ENCODE results near the gene CPLANE1. TPM values are rescaled to one million over a fixed set of nuclear protein-coding genes. Genes with fewer than 3 reads are reported as not detected.

Gene CPLANE1
- total and polyA plus RNA-seq, 2 of the 4 experiments (the other 2 are of a cell fraction) = 4.4 to 17.9 TPM

DNA sequence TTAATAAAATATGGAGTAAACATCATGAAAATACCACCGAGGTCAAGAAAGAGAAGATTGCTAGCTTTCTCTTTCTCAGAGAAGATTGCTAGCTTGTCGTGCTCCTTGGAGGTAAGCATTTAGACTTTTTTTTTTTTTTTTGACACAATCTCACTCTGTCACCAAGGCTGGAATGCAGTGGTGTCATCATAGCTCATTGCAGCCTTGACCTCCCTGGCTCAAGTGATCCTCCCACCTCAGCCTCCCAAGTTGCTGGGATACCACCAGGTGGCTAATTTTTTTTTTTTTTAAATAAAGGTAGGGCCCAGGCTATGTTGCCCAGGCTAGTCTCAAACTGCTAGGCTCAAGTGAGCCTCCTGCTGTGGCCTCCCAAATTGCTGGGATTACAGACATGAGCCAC is 26.3 kb upstream of the CPLANE1 start:
- Histone ChIP-seq H3K4ac (ENCODE audit: low read depth, low read length) (no peak overlapping the region), H4K91ac (ENCODE audit: insufficient read depth, low read depth, low read length) (no peak overlapping the region), H2BK5ac (ENCODE audit: low read depth, low read length, poor library complexity, severe bottlenecking) (no peak overlapping the region), H2AFZ (replicated peaks; ENCODE audit: low read length, poor library complexity) (no peak overlapping the region), H3K56ac (ENCODE audit: extremely low read depth, insufficient read depth, low read length) (no peak overlapping the region), H3K9me3 (ENCODE audit: control insufficient read depth, insufficient read depth, low read length) (peaks cover 7% of the 10 kb centered on the region), H2BK15ac (ENCODE audit: low read depth, low read length) (no peak overlapping the region), H3K27me3 (ENCODE audit: control insufficient read depth, insufficient read depth, low read length) (no peaks in the 10 kb centered on the region), H2BK20ac (ENCODE audit: low read depth, low read length) (no peak overlapping the region), H3K27ac (ENCODE audit: insufficient read depth, low read length) (no peak overlapping the region), H4K5ac (ENCODE audit: low read depth, low read length) (no peak overlapping the region), H2AK9ac (replicated peaks; ENCODE audit: low read depth, low read length, poor library complexity) (no peak overlapping the region), H3K14ac (replicated peaks; ENCODE audit: low read depth, low read length) (no peak overlapping the region), H2AK5ac (ENCODE audit: low read depth, low read length) (no peak overlapping the region), H3K36me3 (ENCODE audit: control insufficient read depth, insufficient read depth, low read length) (no peaks in the 10 kb centered on the region), H3K18ac (ENCODE audit: low read depth, low read length) (no peak overlapping the region), H3K4me2 (ENCODE audit: low read depth, low read length) (no peak overlapping the region), H3K9me1 (ENCODE audit: insufficient read depth, low read length) (no peaks in the 10 kb centered on the region), H3K79me1 (ENCODE audit: low read depth in 1 of 2, low read length in 2 of 2) (no peaks in the 10 kb centered on the region), H3K23ac (ENCODE audit: low read depth, low read length) (no peak overlapping the region), H2BK120ac (ENCODE audit: low read depth, low read length) (no peak overlapping the region), H3K9ac (ENCODE audit: low read depth, low read length) (no peak overlapping the region), H3K4me3 (ENCODE audit: insufficient read depth, low read depth, low read length) (no peak overlapping the region), H3K4me1 (ENCODE audit: control insufficient read depth, insufficient read depth, low read length) (no peaks in the 10 kb centered on the region), H4K8ac (ENCODE audit: low read depth in 2 of 2, low read length in 2 of 2) (no peak overlapping the region), H4K20me1 (ENCODE audit: insufficient read depth, low read length) (no peaks in the 10 kb centered on the region)
- intact Hi-C loops (cut with micrococcal nuclease) (no loop called here), dilution Hi-C loops (cut with HindIII; ENCODE audit: low sequenced_read_pairs, unreplicated experiment) (no loop called here), in situ Hi-C loops (cut with MboI; ENCODE audit: low sequenced_read_pairs) (no loop called here)
- no peak for ATAC-seq (ENCODE audit: low read depth)
- ChIA-PET CTCF (no interaction called here), POLR2A (ENCODE audit: unreplicated experiment) (no interaction called here)
- WGBS, 2 experiments (ENCODE audit: extremely low coverage in 2 of 2, insufficient read length in 1 of 2) = no CpG with 5 or more reads among the region's 2 CpGs
- no peak for DNase-seq
- BruUV-seq (replicated peaks) = no TSS peak
- TF ChIP-seq FOS (IDR thresholded peaks at IDR 0.05; ENCODE audit: low read depth, low read length) (no peak), MXI1 (IDR thresholded peaks at IDR 0.05; ENCODE audit: borderline replicate concordance, low read depth, low read length) (no peak), BHLHE40 (IDR thresholded peaks at IDR 0.05; ENCODE audit: low read depth, low read length) (no peak), NFE2L2 (IDR thresholded peaks at IDR 0.05; ENCODE audit: low read depth, low read length) (no peak), SMC3 (IDR thresholded peaks at IDR 0.05; ENCODE audit: low read depth, low read length) (no peak), MAZ (IDR thresholded peaks at IDR 0.05; ENCODE audit: borderline replicate concordance, low read depth, low read length) (no peak), CHD1 (IDR thresholded peaks at IDR 0.05; ENCODE audit: low read depth, low read length) (no peak), CEBPB (IDR thresholded peaks at IDR 0.05; ENCODE audit: low read depth, low read length) (no peak), RCOR1 (IDR thresholded peaks at IDR 0.05; ENCODE audit: insufficient replicate concordance, low read length) (no peak), RFX5 (IDR thresholded peaks at IDR 0.05; ENCODE audit: low read depth, low read length) (no peak), RAD21 (IDR thresholded peaks at IDR 0.05; ENCODE audit: low read length) (no peak), POLR2A (IDR thresholded peaks at IDR 0.05; ENCODE audit: low read depth, low read length) (no peak), MAFK (IDR thresholded peaks at IDR 0.05; ENCODE audit: low read depth, low read length) (no peak)
- TF ChIP-seq, protein P1, sequence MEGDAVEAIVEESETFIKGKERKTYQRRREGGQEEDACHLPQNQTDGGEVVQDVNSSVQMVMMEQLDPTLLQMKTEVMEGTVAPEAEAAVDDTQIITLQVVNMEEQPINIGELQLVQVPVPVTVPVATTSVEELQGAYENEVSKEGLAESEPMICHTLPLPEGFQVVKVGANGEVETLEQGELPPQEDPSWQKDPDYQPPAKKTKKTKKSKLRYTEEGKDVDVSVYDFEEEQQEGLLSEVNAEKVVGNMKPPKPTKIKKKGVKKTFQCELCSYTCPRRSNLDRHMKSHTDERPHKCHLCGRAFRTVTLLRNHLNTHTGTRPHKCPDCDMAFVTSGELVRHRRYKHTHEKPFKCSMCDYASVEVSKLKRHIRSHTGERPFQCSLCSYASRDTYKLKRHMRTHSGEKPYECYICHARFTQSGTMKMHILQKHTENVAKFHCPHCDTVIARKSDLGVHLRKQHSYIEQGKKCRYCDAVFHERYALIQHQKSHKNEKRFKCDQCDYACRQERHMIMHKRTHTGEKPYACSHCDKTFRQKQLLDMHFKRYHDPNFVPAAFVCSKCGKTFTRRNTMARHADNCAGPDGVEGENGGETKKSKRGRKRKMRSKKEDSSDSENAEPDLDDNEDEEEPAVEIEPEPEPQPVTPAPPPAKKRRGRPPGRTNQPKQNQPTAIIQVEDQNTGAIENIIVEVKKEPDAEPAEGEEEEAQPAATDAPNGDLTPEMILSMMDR (conservative IDR thresholded peaks at IDR 0.05; ENCODE audit: low read depth, low read length) = no peak
- TF ChIP-seq, protein P2, sequence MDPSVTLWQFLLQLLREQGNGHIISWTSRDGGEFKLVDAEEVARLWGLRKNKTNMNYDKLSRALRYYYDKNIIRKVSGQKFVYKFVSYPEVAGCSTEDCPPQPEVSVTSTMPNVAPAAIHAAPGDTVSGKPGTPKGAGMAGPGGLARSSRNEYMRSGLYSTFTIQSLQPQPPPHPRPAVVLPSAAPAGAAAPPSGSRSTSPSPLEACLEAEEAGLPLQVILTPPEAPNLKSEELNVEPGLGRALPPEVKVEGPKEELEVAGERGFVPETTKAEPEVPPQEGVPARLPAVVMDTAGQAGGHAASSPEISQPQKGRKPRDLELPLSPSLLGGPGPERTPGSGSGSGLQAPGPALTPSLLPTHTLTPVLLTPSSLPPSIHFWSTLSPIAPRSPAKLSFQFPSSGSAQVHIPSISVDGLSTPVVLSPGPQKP (IDR thresholded peaks at IDR 0.05; ENCODE audit: borderline replicate concordance, low read depth, low read length) = no peak
- TF ChIP-seq, protein P3, sequence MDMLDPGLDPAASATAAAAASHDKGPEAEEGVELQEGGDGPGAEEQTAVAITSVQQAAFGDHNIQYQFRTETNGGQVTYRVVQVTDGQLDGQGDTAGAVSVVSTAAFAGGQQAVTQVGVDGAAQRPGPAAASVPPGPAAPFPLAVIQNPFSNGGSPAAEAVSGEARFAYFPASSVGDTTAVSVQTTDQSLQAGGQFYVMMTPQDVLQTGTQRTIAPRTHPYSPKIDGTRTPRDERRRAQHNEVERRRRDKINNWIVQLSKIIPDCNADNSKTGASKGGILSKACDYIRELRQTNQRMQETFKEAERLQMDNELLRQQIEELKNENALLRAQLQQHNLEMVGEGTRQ (IDR thresholded peaks at IDR 0.05; ENCODE audit: low read depth, low read length) = no peak
